GM10266 (cell line): ENCODE measurements around the gene NUP153.

Source experiments
- DNase-seq: peaks from one replicate; pipeline ENCODE4 v3.0.0; 2012; ENCODE audit errors: extremely low spot score
- CTCF ChIP-seq: IDR thresholded peaks from 2 replicates; pipeline ENCODE4 v1.5.1; 2012; ENCODE audit warnings: mild to moderate bottlenecking, low read depth; ENCODE audit not compliant: control insufficient read depth, insufficient read depth; ENCODE audit errors: missing control alignments

Gene NUP153

GRCh38 chr6:17707371-17707651, 586 bp upstream of the NUP153 start:
- TF ChIP-seq CTCF, result no peak
- no peak for DNase-seq

DNA sequence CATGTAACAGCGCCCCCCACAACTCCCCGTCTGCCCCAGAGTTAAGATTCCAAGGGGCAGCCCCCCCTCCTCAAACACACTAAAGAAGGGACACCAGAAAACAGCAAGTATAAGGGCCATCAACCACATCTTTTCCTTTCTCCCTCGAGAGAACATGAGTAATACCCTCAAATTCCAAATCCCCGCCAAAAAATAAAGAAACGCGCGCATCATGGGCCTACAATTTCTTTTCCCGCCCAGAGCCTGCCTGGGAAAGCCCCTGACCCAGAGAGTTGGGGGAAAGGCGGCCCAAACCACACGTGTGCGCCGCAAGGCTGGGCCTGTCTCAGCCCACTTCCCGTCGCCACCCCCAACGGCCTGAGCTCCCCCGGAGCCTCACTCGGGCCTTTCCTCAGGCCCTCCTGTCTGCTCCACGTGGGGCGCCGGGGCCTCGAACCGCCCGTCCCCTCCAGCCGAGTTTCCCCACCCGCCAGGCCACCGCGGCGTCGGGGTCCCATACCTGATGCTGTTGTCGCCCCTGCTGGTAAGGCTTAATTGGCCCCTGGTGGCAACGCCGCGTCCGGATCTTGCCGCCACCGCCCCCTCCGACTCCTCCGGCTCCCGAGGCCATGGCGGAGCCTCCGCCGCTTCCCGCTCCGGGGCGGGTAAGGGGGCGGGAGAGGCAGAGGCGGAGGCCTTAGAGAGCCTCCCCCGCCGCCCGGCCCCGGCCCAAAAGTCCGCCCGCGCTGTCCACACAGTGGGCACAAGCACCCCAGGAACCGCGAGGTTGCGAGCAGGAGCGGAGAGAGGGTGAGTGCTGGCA, 746 bp downstream of the NUP153 start:
- peak; percentile 84 for DNase-seq
- TF ChIP-seq CTCF, result no peak

DNA sequence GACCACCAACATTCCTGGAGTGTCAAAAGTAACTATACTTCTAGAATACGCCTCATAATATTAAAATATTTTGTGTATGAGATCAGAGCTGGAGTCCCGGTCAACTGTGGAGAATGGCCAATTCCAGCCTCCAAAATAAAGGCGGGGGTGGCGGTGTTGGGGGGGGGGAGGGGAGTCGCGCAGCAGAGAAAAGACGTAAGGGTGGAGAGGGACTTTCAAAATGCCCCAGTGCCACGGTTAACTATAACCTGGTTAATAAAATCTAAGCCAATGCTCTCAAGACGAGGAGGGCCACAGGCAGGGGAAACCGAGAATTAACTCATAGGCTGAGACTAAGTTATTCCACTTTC, 1.3 kb downstream of the NUP153 start:
- no peak for TF ChIP-seq CTCF
- DNase-seq, result peak; percentile 39

- no peak for DNase-seq
These were observed 3.5 kb downstream of the NUP153 start for GRCh38 chr6:17703256-17703694.

GRCh38 chr6:17700421-17701416, 6.0 kb downstream of the NUP153 start:
- DNase-seq, result no peak

More at GRCh38 chr6:17703256-17703694, 3.5 kb downstream of the NUP153 start:
- no peak for TF ChIP-seq CTCF

GRCh38 chr6:17691925-17692538, 14.7 kb downstream of the NUP153 start:
- no peak for TF ChIP-seq CTCF
- DNase-seq, result no peak

More at GRCh38 chr6:17700421-17701416, 6.0 kb downstream of the NUP153 start:
- TF ChIP-seq CTCF, result no peak

- TF ChIP-seq CTCF, result no peak
- DNase-seq, result no peak
These were observed 18.2 kb downstream of the NUP153 start for GRCh38 chr6:17688481-17688880.
